HEK293T (cell line): Measurements from ENCODE around the gene IL1RAPL1.
"Not testable (repeated sequence)": the region's sequence is repeated elsewhere in the genome, so short reads cannot be mapped to it uniquely, and the experiment has no call there.

Experiments used
- CTCF ChIA-PET: fragments of 350-600 bp; formaldehyde crosslinking; extraction: SDS; loops from one replicate; lab custom pipeline; 2021; ENCODE audit warnings: antibody characterized with exemption, inconsistent platforms; lab: Yijun Ruan, JAX
- POLR2A ChIA-PET: fragments of 350-600 bp; formaldehyde crosslinking; extraction: SDS; loops from one replicate; lab custom pipeline; 2020; ENCODE audit warnings: antibody characterized with exemption, inconsistent platforms; lab: Yijun Ruan, JAX
- DNase-seq: peaks from one replicate; pipeline ENCODE4 v3.0.0; 2012; ENCODE audit warnings: mixed read lengths; ENCODE audit errors: extremely low spot score
- ARNT ChIP-seq: fragments of 450-650 bp; IDR thresholded peaks from 2 replicates; pipeline ENCODE4 v1.6.1; 2017; ENCODE audit warnings: mild to moderate bottlenecking
- BHLHE40 ChIP-seq: fragments of 450-650 bp; IDR thresholded peaks from 2 replicates; pipeline ENCODE4 v1.6.1; 2016; ENCODE audit warnings: mild to moderate bottlenecking, moderate library complexity, borderline replicate concordance
- CTBP1 ChIP-seq: fragments of 450-650 bp; IDR thresholded peaks from 2 replicates; pipeline ENCODE4 v1.6.1; 2016; ENCODE audit warnings: borderline replicate concordance
- ELF4 ChIP-seq: fragments of 450-650 bp; IDR thresholded peaks from 2 replicates; pipeline ENCODE4 v1.6.1; 2017; ENCODE audit warnings: antibody characterized with exemption
- FOXA1 ChIP-seq: fragments of 450-650 bp; IDR thresholded peaks from 2 replicates; pipeline ENCODE4 v1.6.1; 2016; ENCODE audit warnings: mild to moderate bottlenecking
- FOXK2 ChIP-seq: fragments of 450-650 bp; IDR thresholded peaks from 2 replicates; pipeline ENCODE4 v1.6.1; 2016; ENCODE audit warnings: mild to moderate bottlenecking
- FOXM1 ChIP-seq: fragments of 450-650 bp; IDR thresholded peaks from 2 replicates; pipeline ENCODE4 v1.6.1; 2017; ENCODE audit warnings: mild to moderate bottlenecking, borderline replicate concordance
- HDGF ChIP-seq: fragments of 450-650 bp; IDR thresholded peaks from 2 replicates; pipeline ENCODE4 v1.6.1; 2017; ENCODE audit warnings: antibody characterized with exemption, borderline replicate concordance
- L3MBTL2 ChIP-seq: fragments of 450-650 bp; conservative IDR thresholded peaks from 2 replicates; pipeline ENCODE4 v1.6.1; 2016; ENCODE audit warnings: mild to moderate bottlenecking
- LEF1 ChIP-seq: fragments of 450-650 bp; IDR thresholded peaks from 2 replicates; pipeline ENCODE4 v1.6.1; 2017; ENCODE audit warnings: mild to moderate bottlenecking, borderline replicate concordance
- NFRKB ChIP-seq: fragments of 450-650 bp; IDR thresholded peaks from 2 replicates; pipeline ENCODE4 v1.6.1; 2016; ENCODE audit warnings: mild to moderate bottlenecking, moderate library complexity
- PKNOX1 ChIP-seq: fragments of 450-650 bp; IDR thresholded peaks from 2 replicates; pipeline ENCODE4 v1.6.1; 2016
- SP1 ChIP-seq: fragments of 450-650 bp; IDR thresholded peaks from 2 replicates; pipeline ENCODE4 v1.6.1; 2017
- SUZ12 ChIP-seq: fragments of 450-650 bp; IDR thresholded peaks from 2 replicates; pipeline ENCODE4 v1.6.1; 2016; ENCODE audit warnings: mild to moderate bottlenecking
- TARDBP ChIP-seq: fragments of 450-650 bp; IDR thresholded peaks from 2 replicates; pipeline ENCODE4 v1.6.1; 2016
- ZNF384 ChIP-seq: fragments of 450-650 bp; IDR thresholded peaks from 2 replicates; pipeline ENCODE4 v1.6.1; 2016

Gene IL1RAPL1

GRCh38 chrX:29082558-29082957 is 495.3 kb downstream of the IL1RAPL1 start:
- CTCF ChIA-PET = no interaction called here
- no peak for DNase-seq
- POLR2A ChIA-PET = no interaction called here
- TF ChIP-seq PKNOX1 (no peak), SP1 (no peak), FOXA1 (no peak), FOXK2 (no peak), L3MBTL2 (no peak), SUZ12 (no peak), ELF4 (no peak), LEF1 (no peak), TARDBP (no peak), ZNF384 (no peak), HDGF (no peak), FOXM1 (no peak), CTBP1 (no peak), NFRKB (no peak), BHLHE40 (no peak)

DNA sequence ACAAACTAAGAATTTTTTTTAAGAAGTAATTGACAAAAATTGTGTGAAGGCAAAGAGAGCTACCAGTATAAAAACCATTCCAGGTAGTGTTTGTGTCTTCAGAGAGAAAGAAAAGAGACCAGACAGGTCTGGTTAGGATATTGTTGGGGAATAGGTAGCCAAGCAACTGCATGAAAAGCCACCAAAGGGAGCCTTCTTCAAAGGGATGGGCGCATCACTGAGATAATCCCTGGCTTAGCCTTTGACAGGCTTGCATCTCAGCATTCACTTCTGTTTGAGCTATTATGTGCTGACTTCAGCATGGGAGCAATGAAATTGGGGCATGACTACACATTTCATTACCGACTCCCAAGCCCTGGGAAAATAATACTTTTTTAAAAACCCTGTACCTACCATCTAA is 496.6 kb downstream of the IL1RAPL1 start:
- TF ChIP-seq LEF1 (no peak), SUZ12 (no peak), ZNF384 (no peak), FOXA1 (no peak), PKNOX1 (no peak), FOXK2 (no peak), BHLHE40 (no peak), HDGF (no peak)
- DNase-seq = no peak
- ChIA-PET POLR2A (no interaction called here), CTCF (no interaction called here)

DNA sequence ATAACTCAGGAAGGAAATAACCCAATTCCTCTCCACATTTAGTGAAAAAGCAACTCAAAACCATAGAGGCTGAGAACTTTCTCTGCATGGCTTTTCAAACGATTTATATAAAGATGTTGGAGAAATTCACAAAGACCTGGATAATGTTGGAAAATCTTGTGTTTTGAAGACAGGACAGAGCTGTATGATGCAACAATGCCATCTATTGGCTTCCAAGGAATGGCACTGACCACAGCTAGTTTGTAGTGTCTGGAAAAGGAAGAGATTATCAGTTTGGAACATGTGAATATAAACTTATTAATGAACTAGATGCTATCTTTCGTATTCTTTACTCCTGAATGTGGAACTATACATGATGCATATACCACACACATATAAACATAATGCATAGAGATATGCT is 503.6 kb downstream of the IL1RAPL1 start:
- DNase-seq = no peak
- ChIA-PET CTCF (no interaction called here), POLR2A (no interaction called here)
- no peak for TF ChIP-seq SUZ12
- TF ChIP-seq FOXK2 = no peak
- no peak for TF ChIP-seq BHLHE40
- no peak for TF ChIP-seq ELF4
- TF ChIP-seq ZNF384 = no peak
- TF ChIP-seq LEF1 = no peak
- no peak for TF ChIP-seq FOXA1
- TF ChIP-seq CTBP1 = no peak
- no peak for TF ChIP-seq SP1
- no peak for TF ChIP-seq PKNOX1
- no peak for TF ChIP-seq HDGF

DNA sequence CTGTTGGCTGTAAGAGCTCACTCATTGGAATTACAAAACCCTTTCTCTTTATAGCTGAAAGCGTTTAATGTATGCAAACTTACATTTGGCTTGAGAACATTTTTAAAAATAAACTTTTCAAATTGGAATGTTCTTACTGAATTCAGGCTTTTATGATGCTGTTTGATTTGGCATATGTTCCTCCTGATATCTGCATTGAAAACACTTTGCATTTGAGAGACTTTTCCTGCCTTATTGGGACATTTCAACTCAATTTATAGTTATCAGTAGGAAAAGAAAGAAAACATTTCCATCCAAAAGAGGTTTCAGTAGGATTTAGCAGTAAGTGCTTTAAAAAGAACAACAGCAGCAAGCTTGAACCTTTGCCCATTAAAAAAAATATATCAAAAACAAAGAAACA is 520.0 kb downstream of the IL1RAPL1 start:
- POLR2A ChIA-PET = no interaction called here
- CTCF ChIA-PET = no interaction called here
- DNase-seq = no peak
- no peak for TF ChIP-seq ARNT
- TF ChIP-seq FOXK2 = no peak
- TF ChIP-seq LEF1 = no peak
- TF ChIP-seq FOXM1 = no peak
- no peak for TF ChIP-seq NFRKB
- no peak for TF ChIP-seq SP1
- TF ChIP-seq TARDBP = no peak
- no peak for TF ChIP-seq CTBP1
- TF ChIP-seq BHLHE40 = no peak
- TF ChIP-seq L3MBTL2 = no peak
- no peak for TF ChIP-seq ZNF384
- TF ChIP-seq HDGF = no peak
- no peak for TF ChIP-seq PKNOX1
- no peak for TF ChIP-seq SUZ12
- no peak for TF ChIP-seq ELF4
- no peak for TF ChIP-seq FOXA1

DNA sequence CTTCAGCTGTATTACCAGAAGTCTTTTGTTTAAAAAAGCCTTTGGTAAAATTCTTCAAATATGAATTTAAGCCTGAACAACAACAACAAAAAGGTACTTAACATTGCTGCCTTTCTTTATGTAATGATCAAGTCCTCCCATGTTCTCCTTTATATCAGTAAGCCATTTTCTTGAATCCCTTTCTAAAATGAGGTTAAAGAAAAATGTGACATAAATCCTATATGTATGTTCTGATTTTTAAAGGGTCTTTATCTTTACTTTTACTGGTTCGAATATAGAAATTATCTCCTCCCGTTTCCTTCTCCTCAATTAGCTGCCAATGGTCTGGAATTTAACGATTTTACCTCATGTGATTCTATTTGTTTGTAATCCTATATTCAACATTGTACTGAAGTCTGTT is 522.8 kb downstream of the IL1RAPL1 start:
- DNase-seq = no peak
- ChIA-PET POLR2A (no interaction called here), CTCF (no interaction called here)
- TF ChIP-seq CTBP1 (no peak), FOXA1 (no peak), L3MBTL2 (no peak)

- CTCF ChIA-PET = no interaction called here
- DNase-seq = no peak
- POLR2A ChIA-PET = no interaction called here
- TF ChIP-seq FOXM1 (no peak), L3MBTL2 (no peak), SP1 (no peak), NFRKB (no peak), FOXK2 (no peak), LEF1 (no peak)
These were observed 526.0 kb downstream of the IL1RAPL1 start for GRCh38 chrX:29113221-29113620.

- POLR2A ChIA-PET, CTCF ChIA-PET, DNase-seq: not testable (repeated sequence)
These were observed 535.6 kb downstream of the IL1RAPL1 start for GRCh38 chrX:29122817-29123216.
